Bronchial epithelial cell (primary cell): ENCODE data around the gene HIP1. TPM values are rescaled to one million over a fixed set of nuclear protein-coding genes. Genes with fewer than 3 reads are reported as not detected.
"Not testable (repeated sequence)": the region's sequence is repeated elsewhere in the genome, so short reads cannot be mapped to it uniquely, and the experiment has no call there.

Source experiments
- DNase-seq: peaks from one replicate; pipeline ENCODE4 v3.0.0-alpha.2; 2010; ENCODE audit warnings: low read depth
- FAIRE-seq: peaks from 2 replicates; lab custom pipeline; 2011; peaks lifted over from hg19 to GRCh38; lab: Jason Lieb, UNC
- H3K27me3 ChIP-seq: 2 replicates; pipeline ENCODE4 v1.5.1; 2011; ENCODE audit warnings: low read length; ENCODE audit not compliant: control insufficient read depth, insufficient read depth
- H3K36me3 ChIP-seq: 2 replicates; pipeline ENCODE4 v1.5.1; 2011; ENCODE audit warnings: low read length; ENCODE audit not compliant: control insufficient read depth, insufficient read depth
- H3K4me3 ChIP-seq: 2 replicates; pipeline ENCODE4 v1.5.1; 2011; ENCODE audit warnings: mild to moderate bottlenecking, low read depth, low read length, control low read depth
- total RNA-seq: library from RNA; depleted of rRNA; stranded (reverse); fragments of >200 nt; gene quantifications from 2 replicates; pipeline ENCODE4 v1.2.1, GENCODE V29; 2014
- TF ChIP-seq, protein P1 (sequence below): IDR thresholded peaks from 2 replicates; pipeline ENCODE4 v1.5.1; 2011; ENCODE audit warnings: mild to moderate bottlenecking, moderate library complexity, low read length, control low read depth, inconsistent platforms; ENCODE audit not compliant: insufficient read depth, severe bottlenecking

Gene HIP1
- total RNA-seq, 1 donor from 2014 or later, result 3.2 TPM

DNA sequence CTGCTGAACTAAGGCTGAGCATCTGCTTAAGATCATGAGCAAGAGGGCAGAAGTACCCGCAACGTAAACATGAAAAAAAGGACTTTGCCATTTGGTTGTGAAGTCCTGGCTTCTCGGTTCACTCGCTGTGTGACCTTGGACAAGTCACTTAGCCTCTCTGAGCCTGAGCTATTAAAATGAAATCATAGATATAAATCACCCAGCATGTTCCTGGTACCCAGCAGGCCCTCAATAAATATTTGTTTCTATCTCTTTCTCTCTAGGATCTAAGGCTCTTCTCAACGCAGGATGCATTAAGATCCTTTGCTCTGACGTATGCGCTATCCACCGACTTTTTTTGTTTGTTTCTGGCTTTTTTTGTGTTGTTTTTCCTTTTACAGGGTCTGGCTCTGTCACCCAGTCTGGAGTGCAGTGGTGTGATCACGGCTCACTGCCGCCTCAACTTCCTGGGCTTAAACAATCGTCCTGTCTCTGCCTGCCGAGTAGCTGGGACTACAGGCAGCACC is 6.7 kb downstream of the HIP1 start:
- no peak for FAIRE-seq
- TF ChIP-seq, protein P1, sequence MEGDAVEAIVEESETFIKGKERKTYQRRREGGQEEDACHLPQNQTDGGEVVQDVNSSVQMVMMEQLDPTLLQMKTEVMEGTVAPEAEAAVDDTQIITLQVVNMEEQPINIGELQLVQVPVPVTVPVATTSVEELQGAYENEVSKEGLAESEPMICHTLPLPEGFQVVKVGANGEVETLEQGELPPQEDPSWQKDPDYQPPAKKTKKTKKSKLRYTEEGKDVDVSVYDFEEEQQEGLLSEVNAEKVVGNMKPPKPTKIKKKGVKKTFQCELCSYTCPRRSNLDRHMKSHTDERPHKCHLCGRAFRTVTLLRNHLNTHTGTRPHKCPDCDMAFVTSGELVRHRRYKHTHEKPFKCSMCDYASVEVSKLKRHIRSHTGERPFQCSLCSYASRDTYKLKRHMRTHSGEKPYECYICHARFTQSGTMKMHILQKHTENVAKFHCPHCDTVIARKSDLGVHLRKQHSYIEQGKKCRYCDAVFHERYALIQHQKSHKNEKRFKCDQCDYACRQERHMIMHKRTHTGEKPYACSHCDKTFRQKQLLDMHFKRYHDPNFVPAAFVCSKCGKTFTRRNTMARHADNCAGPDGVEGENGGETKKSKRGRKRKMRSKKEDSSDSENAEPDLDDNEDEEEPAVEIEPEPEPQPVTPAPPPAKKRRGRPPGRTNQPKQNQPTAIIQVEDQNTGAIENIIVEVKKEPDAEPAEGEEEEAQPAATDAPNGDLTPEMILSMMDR, result no peak
- DNase-seq, result no peak

DNA sequence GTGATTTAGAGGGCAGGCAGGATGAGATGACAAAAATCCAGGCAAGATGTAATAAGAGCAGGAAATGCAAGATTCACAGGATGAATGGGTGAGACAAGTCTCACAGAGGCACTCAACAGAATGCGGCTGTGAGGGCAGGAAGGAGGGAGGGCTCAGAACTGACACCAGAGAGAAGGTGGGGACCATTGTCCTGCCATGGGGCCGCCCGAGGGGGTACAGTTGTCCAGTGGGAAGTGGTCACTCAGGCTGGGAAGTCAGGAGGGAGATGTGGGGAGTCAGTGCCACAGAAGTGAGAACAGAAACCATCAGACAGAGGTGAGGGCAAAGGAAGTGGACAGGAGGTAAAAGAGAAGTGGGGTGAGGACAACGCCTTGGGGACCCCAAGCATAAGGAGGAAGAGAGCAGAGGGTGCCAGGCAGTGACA is 8.9 kb downstream of the HIP1 start:
- Histone ChIP-seq H3K36me3 (no peaks in the 10 kb centered on the region), H3K4me3 (no peak overlapping the region), H3K27me3 (no peaks in the 10 kb centered on the region)
- no peak for DNase-seq
- no peak for FAIRE-seq
- TF ChIP-seq, protein P1, result no peak

More for the DNA sequence above, 6.7 kb downstream of the HIP1 start:
- H3K4me3 ChIP-seq, result no peak overlapping the region
- no peaks in the 10 kb centered on the region for H3K36me3 ChIP-seq
- no peaks in the 10 kb centered on the region for H3K27me3 ChIP-seq

DNA sequence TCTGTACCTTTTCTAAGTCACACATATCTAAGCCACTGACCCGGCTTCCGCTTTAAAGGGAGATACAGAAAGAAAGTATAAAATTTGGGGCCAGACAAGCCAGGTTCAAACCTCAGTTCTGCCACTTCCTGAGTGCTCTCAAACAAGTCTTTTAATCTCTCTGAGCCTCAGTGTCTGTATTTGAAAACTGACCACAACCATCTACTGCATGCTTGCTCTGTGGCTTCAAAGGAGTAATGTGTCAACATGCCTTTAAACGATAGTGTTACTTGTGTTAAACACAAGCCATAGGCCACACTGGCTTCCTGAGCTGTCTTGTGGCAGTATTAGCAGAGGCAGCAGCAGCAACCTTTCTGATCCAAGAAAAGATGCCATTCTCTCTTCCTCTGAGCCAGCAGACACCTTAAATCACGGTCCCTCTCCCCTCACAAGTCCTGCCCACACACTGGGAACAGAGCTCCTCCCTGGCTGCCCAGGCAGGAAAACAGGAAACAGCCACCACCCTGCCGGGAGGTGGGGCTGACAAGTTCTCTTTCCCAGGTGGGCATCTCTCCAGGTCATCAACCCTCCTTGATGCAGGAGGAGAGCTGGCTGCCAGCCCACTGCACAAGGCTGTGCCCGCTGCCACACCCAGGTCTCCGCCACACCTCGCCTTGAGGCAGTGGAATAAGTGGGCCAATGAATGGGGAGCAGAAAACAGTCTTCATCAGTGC is 10.7 kb downstream of the HIP1 start:
- Histone ChIP-seq H3K36me3 (no peaks in the 10 kb centered on the region), H3K27me3 (no peaks in the 10 kb centered on the region), H3K4me3 (no peak overlapping the region)
- FAIRE-seq, result no peak
- peak; percentile 79 for DNase-seq
- TF ChIP-seq, protein P1, result no peak

DNA sequence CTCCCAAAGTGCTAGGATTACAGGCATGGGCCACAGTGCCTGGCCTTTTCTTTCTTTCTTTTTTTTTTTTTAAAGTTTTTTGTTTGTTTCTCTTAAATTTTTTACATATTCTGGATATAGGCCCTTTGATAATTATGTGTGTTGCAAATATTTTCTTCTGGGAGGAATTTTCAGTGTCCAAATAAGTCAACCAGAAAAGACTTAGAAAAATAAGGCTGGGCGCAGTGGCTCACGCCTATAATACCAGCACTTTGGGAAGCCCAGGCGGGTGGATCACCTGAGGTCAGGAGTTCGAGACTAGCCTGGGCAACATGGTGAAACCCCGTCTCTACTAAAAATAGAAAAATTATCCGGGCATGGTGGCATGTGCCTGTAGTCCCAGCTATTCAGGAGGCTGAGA is 11.4 kb downstream of the HIP1 start:
- not testable (repeated sequence) for DNase-seq, H3K4me3 ChIP-seq, H3K27me3 ChIP-seq, FAIRE-seq, H3K36me3 ChIP-seq

DNA sequence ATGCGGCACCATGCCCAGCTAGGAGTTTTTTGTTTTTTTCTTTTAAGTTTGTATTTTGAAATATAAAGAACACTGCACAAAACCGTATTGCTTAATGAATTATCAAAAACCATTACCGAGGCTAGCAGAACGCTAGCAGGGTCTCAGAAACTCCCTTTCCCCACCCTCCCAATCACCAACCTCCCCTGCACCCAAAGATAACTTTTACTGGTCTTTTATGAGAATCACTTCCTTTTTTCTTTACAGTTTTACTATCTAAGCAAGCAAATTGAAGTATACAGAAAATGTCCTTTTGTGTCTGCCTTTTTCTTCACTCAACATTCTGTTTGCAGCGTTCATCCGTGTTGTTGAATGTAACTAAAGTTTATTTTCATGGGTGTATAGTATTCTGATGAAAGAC is 13.4 kb downstream of the HIP1 start:
- no peak for FAIRE-seq
- no peaks in the 10 kb centered on the region for H3K36me3 ChIP-seq
- no peak for DNase-seq
- TF ChIP-seq, protein P1, result no peak
- H3K4me3 ChIP-seq, result no peak overlapping the region
- H3K27me3 ChIP-seq, result no peaks in the 10 kb centered on the region

DNA sequence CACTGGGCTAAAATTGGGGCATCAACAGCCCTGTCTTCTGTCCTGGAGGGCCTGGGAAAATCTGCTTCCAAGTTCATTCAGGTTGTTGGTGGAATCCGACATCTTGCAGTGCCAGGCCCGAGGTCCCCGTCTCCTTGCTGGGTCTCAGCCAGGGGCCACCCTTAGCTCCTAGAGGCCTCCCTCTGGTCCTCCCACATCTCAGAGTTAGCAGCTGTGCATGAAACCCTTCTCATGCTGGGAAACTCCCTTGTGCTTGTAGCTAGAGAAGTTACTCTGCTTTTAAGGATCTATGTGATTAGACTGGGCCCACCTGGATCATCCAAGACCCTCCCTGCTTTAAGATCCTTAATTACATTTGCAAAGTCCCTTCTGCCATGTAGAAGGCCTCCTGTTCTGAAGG is 15.3 kb downstream of the HIP1 start:
- Histone ChIP-seq H3K36me3 (no peaks in the 10 kb centered on the region), H3K4me3 (no peak overlapping the region), H3K27me3 (no peaks in the 10 kb centered on the region)
- TF ChIP-seq, protein P1, result no peak
- FAIRE-seq, result no peak
- no peak for DNase-seq
